ENCODE results near the gene MRTFA. TPM values are rescaled to one million over a fixed set of nuclear protein-coding genes. Genes with fewer than 3 reads are reported as not detected.

Gene MRTFA
- total RNA-seq, 4 donors from 2014 or later, result 45.5 to 90.2 (median 78.3) TPM

DNA sequence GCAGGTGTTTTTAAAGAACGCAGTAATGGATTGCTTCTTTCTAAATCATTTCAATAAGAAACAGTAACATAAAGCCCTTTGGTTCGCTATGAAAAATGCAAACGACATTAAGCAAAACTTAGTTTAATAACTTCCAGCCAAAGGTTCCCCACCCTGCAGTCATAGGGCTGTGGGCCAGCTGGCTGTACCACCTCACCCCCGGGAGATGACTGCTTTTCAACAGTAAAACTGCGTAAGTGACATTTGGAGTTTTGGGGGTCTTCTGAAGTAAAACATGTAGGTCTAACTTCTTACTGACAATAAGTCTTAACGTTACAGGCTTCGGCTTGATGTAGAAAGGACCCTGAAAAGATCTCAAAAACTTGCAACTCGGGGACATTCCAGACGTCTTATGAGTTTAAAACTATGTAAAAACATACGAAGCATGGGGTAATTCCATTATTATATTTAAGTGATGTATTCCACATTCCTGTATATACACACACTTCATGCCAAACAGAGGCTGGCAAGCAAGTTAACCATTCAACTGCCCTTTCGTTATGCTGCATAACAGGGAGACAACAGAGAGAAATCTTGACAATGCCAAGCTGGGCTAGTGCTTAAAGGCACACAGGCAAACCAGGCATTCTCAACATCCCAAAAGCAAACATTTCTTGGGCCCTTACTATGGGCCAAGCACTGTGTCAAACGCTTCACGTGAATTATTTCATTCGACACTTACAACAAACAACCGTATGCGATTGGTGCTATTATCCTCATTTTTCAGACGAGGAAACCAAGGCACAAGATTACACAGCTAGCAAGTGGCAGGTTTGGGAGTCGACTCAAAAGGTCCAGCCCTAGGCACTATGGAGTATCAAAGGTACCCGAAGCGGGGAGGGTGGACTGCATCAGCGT is 1.2 kb downstream of the MRTFA start:
- H3K9me3 ChIP-seq, result no peaks in the 10 kb centered on the region
- no peak for ATAC-seq
- peaks cover 0 to 60% (median 0%) of the 10 kb centered on the region in 3 donors for H3K4me1 ChIP-seq
- no peaks in the 10 kb centered on the region for H3K27me3 ChIP-seq
- 8 to 9% methylated on average over 14 to 16 of the region's 21 CpGs for WGBS, 2 donors (ENCODE audit: low coverage in 1 of 2)
- H3K36me3 ChIP-seq, result no peaks in the 10 kb centered on the region
- TF ChIP-seq POLR2A (IDR thresholded peaks at IDR 0.05) (no peak), EP300 (IDR thresholded peaks at IDR 0.05) (no peak)
- TF ChIP-seq, protein P1, sequence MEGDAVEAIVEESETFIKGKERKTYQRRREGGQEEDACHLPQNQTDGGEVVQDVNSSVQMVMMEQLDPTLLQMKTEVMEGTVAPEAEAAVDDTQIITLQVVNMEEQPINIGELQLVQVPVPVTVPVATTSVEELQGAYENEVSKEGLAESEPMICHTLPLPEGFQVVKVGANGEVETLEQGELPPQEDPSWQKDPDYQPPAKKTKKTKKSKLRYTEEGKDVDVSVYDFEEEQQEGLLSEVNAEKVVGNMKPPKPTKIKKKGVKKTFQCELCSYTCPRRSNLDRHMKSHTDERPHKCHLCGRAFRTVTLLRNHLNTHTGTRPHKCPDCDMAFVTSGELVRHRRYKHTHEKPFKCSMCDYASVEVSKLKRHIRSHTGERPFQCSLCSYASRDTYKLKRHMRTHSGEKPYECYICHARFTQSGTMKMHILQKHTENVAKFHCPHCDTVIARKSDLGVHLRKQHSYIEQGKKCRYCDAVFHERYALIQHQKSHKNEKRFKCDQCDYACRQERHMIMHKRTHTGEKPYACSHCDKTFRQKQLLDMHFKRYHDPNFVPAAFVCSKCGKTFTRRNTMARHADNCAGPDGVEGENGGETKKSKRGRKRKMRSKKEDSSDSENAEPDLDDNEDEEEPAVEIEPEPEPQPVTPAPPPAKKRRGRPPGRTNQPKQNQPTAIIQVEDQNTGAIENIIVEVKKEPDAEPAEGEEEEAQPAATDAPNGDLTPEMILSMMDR (IDR thresholded peaks at IDR 0.05), result no peak
- H3K27ac ChIP-seq, result peak overlapping the region; percentile 86 to 96 (median 95)
- H3K4me3 ChIP-seq, result peak overlapping the region; percentile 93 to 98

DNA sequence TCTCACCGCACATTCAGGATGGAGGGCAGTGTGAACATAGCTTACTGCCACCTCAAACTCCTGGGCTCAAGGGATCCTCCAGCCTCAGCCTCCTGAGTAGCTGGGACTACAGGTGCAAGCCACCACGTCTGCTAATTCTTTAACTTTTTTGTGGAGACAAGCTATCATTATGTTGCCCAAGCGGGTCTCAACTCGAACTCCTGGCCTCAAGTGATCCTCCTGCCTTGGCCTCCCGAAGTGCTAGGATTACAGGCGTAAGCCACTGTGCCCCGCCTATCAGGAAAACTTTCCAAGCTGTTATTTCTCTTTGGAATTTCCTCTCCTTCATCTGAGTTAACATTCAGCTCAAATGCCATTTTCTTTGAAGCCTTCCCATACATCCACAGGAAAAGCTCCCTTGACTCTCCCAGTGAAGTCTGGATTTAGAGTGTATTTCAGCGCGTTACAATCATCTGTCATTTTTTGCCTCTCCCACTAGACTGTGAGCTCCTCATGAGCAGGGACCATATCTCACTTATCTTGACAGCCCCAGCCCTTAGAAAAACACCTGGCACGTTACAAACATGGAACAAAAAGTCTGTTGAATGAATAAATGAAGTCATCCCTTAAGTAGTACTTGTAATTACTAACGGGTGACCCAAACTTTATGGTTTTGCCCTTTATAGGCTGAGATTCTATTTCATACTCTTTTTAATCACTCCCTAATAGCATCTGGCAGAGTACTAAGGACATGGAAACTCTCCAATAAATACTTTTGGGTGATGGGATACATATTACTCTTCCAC is 2.2 kb downstream of the MRTFA start:
- TF ChIP-seq POLR2A (IDR thresholded peaks at IDR 0.05), result no peak
- no peak for TF ChIP-seq EP300 (IDR thresholded peaks at IDR 0.05)
- Histone ChIP-seq H3K4me3 (peak overlapping the region in 1 of 2 donors; percentile 98), H3K9me3 (no peaks in the 10 kb centered on the region), H3K36me3 (no peaks in the 10 kb centered on the region), H3K27ac (peak overlapping the region in 3 of 4 donors; percentile 94 to 96 (median 96)), H3K27me3 (no peaks in the 10 kb centered on the region), H3K4me1 (peaks cover 0 to 60% (median 0%) of the 10 kb centered on the region in 3 donors)
- WGBS, 2 donors (ENCODE audit: low coverage in 1 of 2), result 35 to 64% methylated on average over 5 to 11 of the region's 11 CpGs
- ATAC-seq, result no peak

DNA sequence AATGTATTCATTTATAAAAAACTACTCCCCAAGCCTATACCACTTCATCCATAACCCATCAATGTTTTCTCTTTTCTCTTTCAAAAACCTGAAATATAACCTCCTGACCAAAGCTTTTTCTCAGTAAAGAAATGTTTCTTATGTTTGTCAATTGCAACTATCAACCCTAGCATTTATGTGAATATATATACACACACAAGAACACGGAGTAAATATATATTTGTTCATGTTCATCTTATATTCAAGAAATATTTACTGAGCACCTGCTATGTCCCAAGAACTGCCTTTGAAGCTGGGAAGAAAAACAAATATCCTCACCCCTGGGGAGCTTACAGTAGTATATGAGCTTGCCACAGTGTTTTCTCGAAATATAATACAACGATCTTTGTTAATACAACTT is 3.5 kb downstream of the MRTFA start:
- Histone ChIP-seq H3K4me1 (peaks cover 0 to 66% (median 0%) of the 10 kb centered on the region in 3 donors), H3K27ac (no peak overlapping the region), H3K4me3 (no peak overlapping the region), H3K27me3 (no peaks in the 10 kb centered on the region), H3K36me3 (no peaks in the 10 kb centered on the region), H3K9me3 (no peaks in the 10 kb centered on the region)
- ATAC-seq, result no peak
- WGBS, 2 donors (ENCODE audit: low coverage in 1 of 2), result 93 to 98% methylated on average over 3 of the region's 3 CpGs
- TF ChIP-seq, protein P1 (IDR thresholded peaks at IDR 0.05), result no peak
- TF ChIP-seq EP300 (IDR thresholded peaks at IDR 0.05) (no peak), POLR2AphosphoS5 (IDR thresholded peaks at IDR 0.05) (no peak), POLR2A (IDR thresholded peaks at IDR 0.05) (no peak)

DNA sequence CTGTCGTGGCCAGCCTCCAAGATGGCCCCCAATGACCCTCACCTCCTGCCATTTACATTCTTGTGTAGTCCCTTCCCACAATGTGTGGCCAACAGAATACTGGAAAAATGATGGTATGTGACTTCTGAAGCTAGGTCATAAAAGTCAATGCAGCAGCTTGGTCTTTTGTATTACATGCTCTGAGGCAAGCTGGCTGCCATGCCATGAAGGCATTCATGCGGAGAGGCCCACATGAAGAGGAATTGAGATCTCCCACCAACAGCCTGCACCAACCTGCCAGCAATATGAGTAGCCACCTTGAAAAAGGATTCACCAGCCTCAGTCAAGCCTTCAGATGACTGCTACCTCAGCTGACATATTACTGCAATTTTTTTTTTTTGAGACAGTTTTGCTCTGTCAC is 4.6 kb downstream of the MRTFA start:
- WGBS, 2 donors (ENCODE audit: low coverage in 1 of 2), result 94% methylated on average over 2 of the region's 2 CpGs
- H3K9me3 ChIP-seq, result no peaks in the 10 kb centered on the region
- ATAC-seq, result no peak
- H3K27ac ChIP-seq, result no peak overlapping the region
- peaks cover 0 to 64% (median 0%) of the 10 kb centered on the region in 3 donors for H3K4me1 ChIP-seq
- H3K27me3 ChIP-seq, result no peaks in the 10 kb centered on the region
- no peaks in the 10 kb centered on the region for H3K36me3 ChIP-seq
- H3K4me3 ChIP-seq, result no peak overlapping the region
- no peak for TF ChIP-seq POLR2A (IDR thresholded peaks at IDR 0.05)
- TF ChIP-seq POLR2AphosphoS5 (IDR thresholded peaks at IDR 0.05), result no peak
- TF ChIP-seq, protein P1 (IDR thresholded peaks at IDR 0.05), result no peak
- TF ChIP-seq EP300 (IDR thresholded peaks at IDR 0.05), result no peak

DNA sequence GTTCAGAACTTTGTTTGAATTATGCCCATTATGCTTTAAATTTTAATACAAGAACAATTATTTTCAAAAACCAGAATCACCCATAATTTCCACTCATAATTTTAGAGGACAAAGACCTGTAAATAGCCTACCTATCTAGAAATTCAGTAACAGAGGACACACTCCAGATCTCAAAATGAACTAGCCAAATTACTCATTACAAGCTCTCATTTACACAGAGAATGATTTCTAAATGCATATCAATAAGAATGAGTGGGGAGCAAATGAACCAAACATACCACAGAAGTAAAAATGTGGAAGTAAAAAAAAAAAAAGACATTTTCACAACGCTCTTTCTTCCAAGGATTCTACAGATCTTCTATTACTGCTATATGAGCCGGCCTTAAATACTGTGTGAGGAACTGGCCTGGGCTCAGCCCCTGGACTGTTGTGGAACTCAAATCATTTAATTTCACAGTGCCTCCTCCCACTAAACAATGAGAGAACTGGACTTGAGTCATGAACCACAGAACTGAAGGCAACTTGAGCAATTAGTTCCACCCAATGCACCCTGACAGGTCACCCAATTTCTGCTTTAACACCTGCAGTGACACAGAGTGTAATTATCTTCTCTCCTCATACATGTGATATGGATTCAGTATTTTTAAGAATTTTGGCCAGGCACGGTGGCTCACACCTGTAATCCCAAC is 8.0 kb downstream of the MRTFA start:
- Histone ChIP-seq H3K27ac (no peak overlapping the region), H3K4me3 (no peak overlapping the region), H3K36me3 (no peaks in the 10 kb centered on the region), H3K4me1 (peaks cover 0 to 68% (median 0%) of the 10 kb centered on the region in 3 donors), H3K27me3 (no peaks in the 10 kb centered on the region), H3K9me3 (no peaks in the 10 kb centered on the region)
- WGBS, 2 donors (ENCODE audit: low coverage in 1 of 2), result 71 to 88% methylated on average over 2 of the region's 3 CpGs
- TF ChIP-seq POLR2A (IDR thresholded peaks at IDR 0.05) (no peak), POLR2AphosphoS5 (IDR thresholded peaks at IDR 0.05) (no peak)
- no peak for ATAC-seq
